GM19193 (cell line): ENCODE results near the gene FICD.

Source experiments
- POLR2A ChIP-seq: IDR thresholded peaks from 4 replicates; pipeline ENCODE4 v1.6.1; 2011; ENCODE audit not compliant: insufficient read depth, insufficient read length; ENCODE audit errors: extremely low read depth

Gene FICD

DNA sequence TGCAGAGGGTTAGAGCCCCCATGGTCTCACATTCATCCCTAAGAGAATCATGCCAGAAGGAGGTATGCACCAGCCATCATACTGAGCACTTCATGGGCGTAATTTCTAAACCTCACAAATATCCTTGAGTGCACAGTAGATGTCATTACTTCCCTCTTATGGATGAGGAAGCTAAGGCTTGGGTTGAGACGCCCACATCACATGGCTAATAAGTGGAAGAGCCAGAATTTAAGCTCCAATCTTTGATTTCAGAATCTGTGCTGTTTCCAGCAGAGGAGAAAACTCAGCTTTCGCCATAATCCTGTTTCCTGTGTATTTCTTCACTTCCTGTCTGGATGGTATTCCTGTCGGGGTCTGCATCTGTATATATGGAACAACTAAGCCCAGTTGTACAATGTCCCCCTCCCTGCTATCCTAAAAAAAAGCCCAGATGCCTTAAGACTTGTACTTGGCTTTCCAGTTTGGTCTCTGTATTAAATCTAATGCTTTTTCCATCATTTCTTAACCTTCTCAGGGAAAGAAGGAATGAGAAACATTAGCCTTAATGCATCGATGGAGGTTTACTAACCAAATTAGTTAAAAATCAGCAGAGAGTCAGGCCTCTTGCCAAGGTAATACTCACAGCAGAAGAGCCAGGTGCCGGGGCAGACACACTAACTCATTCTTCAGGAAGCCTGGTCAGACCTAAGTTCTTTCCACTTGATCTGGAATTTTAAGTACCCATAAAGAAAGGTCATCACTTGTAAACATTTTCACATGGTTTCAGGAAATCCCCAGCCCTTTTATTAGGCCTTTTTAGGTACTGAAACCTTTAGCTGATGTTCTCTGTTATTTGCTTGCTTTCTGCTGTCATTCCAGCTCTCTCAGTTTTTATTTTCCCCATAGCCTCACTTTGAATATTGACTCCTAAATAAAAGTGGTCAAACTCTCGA is 52.6 kb downstream of the FICD start:
- peak; percentile 18 for TF ChIP-seq POLR2A

DNA sequence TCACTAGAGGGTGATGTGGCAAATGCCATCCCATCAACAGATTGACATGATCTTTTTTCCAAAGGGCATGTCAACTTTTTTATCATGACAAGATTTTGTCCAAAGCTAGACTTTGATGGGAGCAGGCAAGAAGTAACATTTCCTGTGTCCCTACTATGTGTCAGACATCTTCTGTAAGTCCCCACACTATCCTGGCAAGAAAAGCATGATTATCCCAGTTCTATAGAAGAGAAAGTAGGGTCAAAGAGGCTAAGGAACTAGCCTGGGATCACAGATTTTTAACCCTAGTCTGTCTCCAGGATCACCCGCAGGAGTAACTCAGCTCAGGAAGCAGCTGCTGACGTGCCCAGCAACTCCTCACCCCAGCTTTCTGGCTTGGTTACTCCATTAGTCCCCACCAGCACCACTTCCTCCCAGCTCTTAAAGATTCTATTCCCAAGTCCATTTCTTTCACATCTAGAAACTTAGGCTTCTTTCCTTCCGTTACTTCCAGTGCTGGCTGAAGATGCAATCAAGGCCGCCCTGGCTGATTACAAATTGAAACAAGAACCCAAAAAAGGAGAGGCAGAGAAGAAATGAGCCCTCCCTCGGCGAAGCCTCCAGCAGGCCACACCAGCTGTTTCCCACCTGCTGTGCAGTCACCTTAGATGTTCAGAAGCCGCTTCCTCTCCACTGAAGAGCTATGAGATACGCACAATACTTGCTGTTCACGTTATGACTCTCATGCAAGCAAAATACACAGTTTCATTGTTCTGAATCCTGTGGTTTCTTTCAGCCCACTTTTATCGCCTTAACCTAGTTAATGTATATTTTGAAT is 53.5 kb downstream of the FICD start:
- peak; percentile 54 for TF ChIP-seq POLR2A
